NCI-H128 (cell line): Measurements from ENCODE around the gene GASK1B.

Experiments
- DNase-seq: peaks from one replicate; lab custom pipeline; 2025; ENCODE audit not compliant: unreplicated experiment; lab: John Stamatoyannopoulos, UW

The GASK1B gene

GRCh38 chr4:158189422-158189821 lies 16.6 kb upstream of the GASK1B start:
- DNase-seq, result no peak

DNA sequence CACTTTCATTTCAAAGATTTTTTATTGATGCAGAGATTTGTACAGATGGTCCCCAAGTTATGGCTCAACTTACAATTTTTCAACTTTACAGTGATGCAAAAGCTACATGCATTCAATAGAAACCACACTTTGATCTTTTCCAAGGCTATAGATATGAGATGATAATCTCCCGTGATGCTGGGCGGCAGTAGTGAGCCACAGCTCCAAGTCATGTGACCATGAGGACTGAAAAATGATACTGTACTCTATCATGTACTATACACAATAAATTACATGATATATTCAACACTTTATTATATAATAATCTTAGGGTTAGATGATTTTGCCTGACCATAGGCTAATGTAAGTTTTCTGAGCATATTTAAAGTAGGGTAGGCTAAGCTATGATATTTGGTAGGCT lies 14.0 kb upstream of the GASK1B start:
- no peak for DNase-seq

DNA sequence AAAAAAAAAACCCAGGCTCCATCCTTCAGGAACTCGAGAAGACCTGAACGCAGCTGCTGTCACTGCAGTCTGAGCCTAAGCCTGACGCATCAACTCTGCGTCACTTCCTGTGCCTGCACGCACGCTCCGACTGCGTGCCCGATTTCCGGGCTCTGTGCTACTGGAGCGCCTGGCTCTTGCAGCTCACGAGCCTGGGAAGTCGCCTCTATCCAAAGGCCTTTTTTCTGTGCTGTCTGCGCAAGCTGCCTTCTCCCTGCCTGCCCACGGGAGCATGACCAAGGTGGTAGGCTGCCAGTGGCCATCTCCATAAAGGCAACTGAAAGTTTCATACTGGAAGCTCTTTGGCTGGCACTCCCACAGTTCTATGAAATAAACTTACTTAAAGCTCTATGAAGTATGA lies 9.9 kb upstream of the GASK1B start:
- no peak for DNase-seq

GRCh38 chr4:158181906-158182305 lies 9.1 kb upstream of the GASK1B start:
- no peak for DNase-seq

GRCh38 chr4:158179465-158179864 lies 6.6 kb upstream of the GASK1B start:
- DNase-seq, result no peak

GRCh38 chr4:158176776-158177175 lies 4.0 kb upstream of the GASK1B start:
- DNase-seq, result no peak

GRCh38 chr4:158176108-158176507 lies 3.3 kb upstream of the GASK1B start:
- no peak for DNase-seq

DNA sequence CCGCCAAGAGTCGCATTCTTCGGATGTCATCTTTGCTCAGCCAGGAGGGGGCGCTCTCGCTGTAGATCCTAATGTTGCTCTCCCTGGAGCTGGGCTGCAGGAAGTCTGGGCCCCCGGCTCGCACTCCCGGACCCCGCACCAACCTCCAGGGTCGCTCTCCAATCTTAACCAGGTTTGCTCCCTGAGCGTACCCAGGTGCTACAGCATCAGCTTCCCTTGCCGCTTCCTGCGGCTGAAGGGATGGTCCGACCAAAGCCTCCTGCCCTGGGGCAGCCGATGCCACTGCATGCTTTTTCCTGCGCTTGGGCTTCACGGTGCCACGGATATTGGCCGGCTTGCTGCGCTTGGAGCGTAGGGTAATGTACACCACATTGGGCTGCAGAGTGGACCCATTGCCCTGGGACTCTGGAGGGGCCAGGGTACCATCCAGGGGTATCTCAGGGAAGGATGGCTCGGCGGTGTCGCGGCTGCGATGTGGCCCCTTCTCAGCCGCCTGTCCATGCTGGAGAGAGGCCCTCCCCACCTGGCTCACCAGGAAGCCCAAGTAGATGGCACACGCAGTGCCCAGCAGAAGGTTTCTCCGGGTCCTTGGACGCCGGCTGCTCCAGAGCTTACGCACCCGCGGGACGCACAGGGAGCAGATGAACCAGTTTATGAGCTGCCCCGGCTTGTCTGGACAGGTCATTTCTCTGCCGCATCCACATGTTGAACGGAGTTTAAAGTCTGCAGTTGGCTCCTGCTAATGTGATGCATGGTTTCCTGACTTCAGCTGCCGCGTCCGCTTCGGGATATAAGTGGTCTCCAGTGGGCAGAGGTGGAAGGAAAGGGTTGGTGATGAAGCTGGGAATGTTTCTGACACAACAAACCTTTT lies 1.9 kb downstream of the GASK1B start:
- no peak for DNase-seq

DNA sequence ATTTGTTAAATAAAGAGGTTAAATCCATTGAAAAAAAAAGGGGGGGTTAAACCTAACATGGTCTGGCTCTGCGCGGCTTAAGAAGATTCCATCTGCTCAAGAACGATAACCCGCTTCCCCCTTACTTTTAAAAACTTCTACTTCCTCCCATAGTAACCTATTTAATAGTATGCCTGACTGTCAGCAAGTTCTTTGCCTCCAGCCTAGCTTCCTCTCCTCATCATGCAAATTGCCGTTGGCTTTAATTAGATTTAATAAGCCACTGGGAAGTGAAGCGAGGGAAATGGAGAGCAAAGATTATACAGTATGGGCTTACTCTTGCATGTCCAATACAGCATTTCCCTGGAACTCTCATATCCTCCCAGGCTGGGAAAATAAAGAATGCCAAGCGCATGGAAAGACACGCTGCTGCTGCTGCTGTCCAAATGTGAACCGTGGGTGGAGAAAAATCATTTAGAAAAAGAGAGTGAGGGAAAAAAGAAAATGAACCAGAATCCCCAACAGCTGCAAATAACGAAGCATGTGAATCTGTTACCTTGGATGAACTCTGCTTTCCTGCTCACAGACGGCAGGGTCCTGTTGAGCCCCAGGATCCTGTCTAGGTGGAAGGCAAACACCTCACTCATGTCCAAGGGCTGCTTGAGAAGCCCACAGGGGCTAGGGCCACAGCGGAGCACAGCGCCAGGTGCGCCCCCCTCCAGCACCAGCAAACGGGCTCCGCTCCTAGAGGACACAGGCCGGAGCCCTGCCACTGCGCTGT lies 2.7 kb downstream of the GASK1B start:
- DNase-seq, result no peak

DNA sequence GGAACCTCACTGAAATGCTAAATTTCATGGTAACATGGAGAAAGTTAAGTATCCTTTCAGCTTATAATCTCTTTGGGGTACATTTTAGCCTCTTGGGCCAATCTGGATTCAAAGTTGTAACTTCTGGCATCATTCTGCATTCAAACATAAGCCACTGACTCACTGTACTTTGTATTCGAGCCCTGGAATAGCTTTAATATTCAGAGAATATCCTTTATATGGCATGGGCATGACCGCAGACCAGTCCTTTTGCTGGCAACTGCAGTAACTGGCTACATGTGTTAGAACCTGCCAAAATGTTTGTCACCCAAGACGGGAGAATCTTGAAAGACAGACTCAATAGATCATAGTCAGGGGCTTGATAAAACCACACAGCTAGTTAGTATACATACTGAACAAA lies 3.3 kb downstream of the GASK1B start:
- no peak for DNase-seq

- DNase-seq, result no peak
Observed at GRCh38 chr4:158168606-158169005, 4.2 kb downstream of the GASK1B start.

DNA sequence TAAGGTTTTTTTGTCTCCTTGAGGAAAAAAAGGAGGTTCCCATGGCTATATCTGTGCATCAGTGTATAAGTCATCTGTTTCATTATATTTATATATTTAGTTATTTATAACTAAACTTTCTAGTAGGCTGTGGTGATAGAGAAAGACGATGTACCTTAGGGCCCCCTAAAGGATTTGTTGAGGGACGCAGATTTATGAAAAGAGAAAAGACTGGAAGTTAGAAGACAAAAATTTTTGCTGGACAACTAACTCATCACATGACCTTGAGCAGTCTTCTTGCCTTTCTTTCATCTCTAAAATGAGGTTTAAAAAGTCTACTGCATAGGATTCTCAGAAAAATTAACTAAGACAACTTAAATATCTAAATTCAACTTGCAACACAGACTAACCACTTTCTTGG lies 6.1 kb downstream of the GASK1B start:
- no peak for DNase-seq

DNA sequence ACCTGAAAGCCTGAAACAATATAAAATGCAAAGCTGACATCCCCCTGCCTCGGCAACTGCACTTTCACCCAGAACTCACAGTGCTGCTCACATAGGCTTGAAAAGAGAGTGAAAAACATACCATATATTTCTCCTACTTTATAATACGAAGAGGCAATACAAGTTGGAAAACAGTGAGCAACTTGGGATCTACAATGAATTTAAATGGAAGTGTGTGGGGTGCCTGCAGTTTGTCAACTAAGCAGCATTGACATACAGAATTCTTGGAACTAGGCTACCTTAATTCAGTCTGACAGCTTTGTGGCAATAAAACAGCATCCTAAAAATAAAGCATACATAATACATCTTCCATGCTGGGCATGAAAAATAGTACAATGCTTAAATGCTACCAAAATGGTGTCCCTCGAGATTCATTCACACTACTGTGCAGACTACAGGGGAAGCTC lies 8.0 kb downstream of the GASK1B start:
- no peak for DNase-seq

DNA sequence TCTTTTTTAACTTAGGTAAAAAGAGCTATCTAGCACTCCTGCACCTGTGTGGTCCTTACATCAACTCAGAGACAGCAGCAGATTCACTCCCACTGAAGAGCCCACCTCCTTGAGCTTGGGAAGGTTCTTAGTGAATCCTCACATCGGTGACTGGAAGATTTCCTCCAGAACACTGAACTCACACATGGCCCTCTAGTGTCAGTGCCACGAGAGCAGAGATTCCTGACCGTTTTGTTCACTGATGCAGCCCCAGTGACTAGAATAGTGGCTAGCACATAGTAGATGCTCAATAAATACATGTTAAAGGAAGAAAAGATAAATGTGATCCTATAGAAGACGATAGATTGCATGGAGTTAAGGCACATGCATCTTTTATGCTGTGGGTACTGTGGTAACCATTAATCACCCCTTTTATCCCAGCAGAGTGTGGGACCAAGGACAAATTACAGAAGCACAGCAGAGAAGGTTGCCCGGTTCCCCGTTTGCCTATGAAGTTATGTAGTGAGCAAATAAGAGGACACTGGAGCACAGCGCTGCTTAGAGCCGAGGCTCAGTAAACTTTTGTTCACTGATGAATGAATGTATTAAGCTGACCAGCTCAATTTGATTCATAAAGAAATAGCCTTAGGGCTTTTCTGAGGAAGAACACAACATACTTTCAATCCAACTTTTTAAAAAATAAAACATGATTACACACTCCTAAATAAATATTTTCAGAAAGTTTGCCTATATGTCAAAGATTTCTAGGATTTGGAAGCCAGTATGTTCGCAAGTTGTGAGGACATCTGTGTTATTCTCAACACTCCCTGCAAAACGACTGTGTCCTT lies 8.7 kb downstream of the GASK1B start:
- DNase-seq, result no peak

GRCh38 chr4:158162631-158163030 lies 10.2 kb downstream of the GASK1B start:
- DNase-seq, result no peak

GRCh38 chr4:158161551-158162354 lies 11.1 kb downstream of the GASK1B start:
- DNase-seq, result no peak

GRCh38 chr4:158159718-158160094 lies 13.1 kb downstream of the GASK1B start:
- no peak for DNase-seq

DNA sequence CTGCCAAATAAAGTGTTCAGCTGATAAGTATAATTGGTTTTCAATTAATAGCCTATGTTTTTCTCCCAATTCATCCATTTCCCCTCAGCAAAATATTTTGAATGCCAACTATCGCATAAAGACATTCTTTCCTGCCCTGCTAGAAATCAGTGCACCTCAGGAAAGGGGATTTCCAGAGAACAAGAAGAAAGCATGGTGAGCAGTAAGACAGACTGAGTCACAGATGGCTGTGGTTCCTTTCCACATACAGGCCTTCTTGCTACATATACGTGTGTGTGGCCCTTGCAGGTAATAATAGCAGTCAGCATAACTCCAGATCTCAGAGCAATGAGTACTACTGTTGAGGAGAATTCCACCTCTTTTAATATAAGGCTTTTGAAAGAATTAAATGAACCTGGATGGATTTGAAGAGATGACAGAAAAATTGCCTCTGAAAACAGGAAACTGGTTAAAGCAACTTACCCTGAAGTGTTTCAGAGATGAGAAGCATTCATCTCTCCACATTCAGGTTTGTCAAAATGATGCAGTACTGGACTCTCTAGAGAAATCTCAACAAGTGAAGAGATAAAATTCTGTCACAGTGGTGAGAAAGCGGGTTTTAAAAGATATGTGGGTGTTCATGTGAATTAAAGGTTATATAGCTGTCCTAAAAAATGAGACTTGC lies 13.6 kb downstream of the GASK1B start:
- DNase-seq, result no peak

- no peak for DNase-seq
Observed at GRCh38 chr4:158157412-158157811, 15.4 kb downstream of the GASK1B start.
